HepG2 (cell line): ENCODE measurements around the gene L3MBTL4. TPM values are rescaled to one million over a fixed set of nuclear protein-coding genes. Genes with fewer than 3 reads are reported as not detected.

ENCODE experiments used
- ATAC-seq: fragments of 200-7000 bp; cut with Tn5 transposase; 3 replicates; pipeline ENCODE4 v1.9.1; 2020; ENCODE audit warnings: mild to moderate bottlenecking, moderate library complexity
- BruUV-seq: library from RNA; stranded (reverse); fragments of 400-500 nt; replicated peaks from 2 replicates; lab custom pipeline; 2021; lab: Mats Ljungman, UMichigan
- CTCF ChIA-PET: fragments of 300-600 bp; formaldehyde crosslinking; extraction: SDS; loops from one replicate; lab custom pipeline; 2021; ENCODE audit warnings: low total read pairs, inconsistent platforms, low intra/inter-chr PET ratio; lab: Yijun Ruan, JAX
- POLR2A ChIA-PET: fragments of 350-600 bp; sonication (Branson Sonifier 250); formaldehyde crosslinking; loops from one replicate; lab custom pipeline; 2020; ENCODE audit warnings: antibody characterized with exemption, inconsistent platforms; lab: Yijun Ruan, JAX
- DNase-seq: peaks from one replicate; pipeline ENCODE4 v3.0.0-alpha.2; 2015; ENCODE audit warnings: low spot score
- FAIRE-seq: peaks from 3 replicates; lab custom pipeline; 2011; peaks lifted over from hg19 to GRCh38; lab: Jason Lieb, UNC
- H2AFZ ChIP-seq: one replicate; pipeline ENCODE4 v1.6.1; 2011; ENCODE audit warnings: low read length, inconsistent platforms
- H3K27ac ChIP-seq: fragments of 300-600 bp; 3 replicates; pipeline ENCODE4 v1.8.0; 2011; ENCODE audit warnings: mixed run types, mild to moderate bottlenecking, mixed read lengths, low read length, inconsistent platforms; ENCODE audit not compliant: insufficient read depth; ENCODE audit errors: extremely low read length
- H3K27me3 ChIP-seq, 2 experiments: fragments of 200-600 bp in 1 of 2; 2 replicates in 1 of 2; 3 replicates in 1 of 2; pipeline versions ENCODE4 v1.6.0 to v1.8.0; 2011; ENCODE audit warnings: low read length in 2 of 2, mild to moderate bottlenecking in 2 of 2, moderate library complexity in 2 of 2, inconsistent platforms in 1 of 2; ENCODE audit not compliant: insufficient read depth in 2 of 2, control insufficient read depth in 1 of 2
- H3K36me3 ChIP-seq, 2 experiments: fragments of 200-600 bp in 1 of 2; replicated peaks in 1 of 2; 2 replicates in 1 of 2; 3 replicates in 1 of 2; pipeline versions ENCODE4 v1.5.1 to v1.8.0; 2011; ENCODE audit warnings: low read length in 2 of 2, inconsistent platforms in 1 of 2; ENCODE audit not compliant: insufficient read depth in 2 of 2, control insufficient read depth in 1 of 2
- H3K4me1 ChIP-seq: 2 replicates; pipeline ENCODE4 v1.5.1; 2012; ENCODE audit warnings: low read length, inconsistent platforms; ENCODE audit not compliant: insufficient read depth
- H3K4me2 ChIP-seq: 2 replicates; pipeline ENCODE4 v1.6.0; 2011; ENCODE audit warnings: low read depth, low read length, inconsistent platforms
- H3K4me3 ChIP-seq, 3 experiments: fragments of 200-600 bp in 1 of 3; sonication (generic), shearing (Covaris generic) in 1 of 3; replicated peaks in 1 of 3; 2 replicates each; pipeline ENCODE4 v1.5.1; 2011 to 2016; ENCODE audit warnings: low read length in 3 of 3, inconsistent platforms in 2 of 3, low read depth in 2 of 3, mild to moderate bottlenecking in 2 of 3, control low read depth in 1 of 3, mixed read lengths in 1 of 3; ENCODE audit not compliant: insufficient read depth in 1 of 3
- H3K79me2 ChIP-seq: one replicate; pipeline ENCODE4 v1.6.1; 2011; ENCODE audit warnings: low read length, inconsistent platforms; ENCODE audit not compliant: insufficient read depth
- H3K9ac ChIP-seq: 2 replicates; pipeline ENCODE4 v1.6.0; 2011; ENCODE audit warnings: mild to moderate bottlenecking, low read depth, low read length, inconsistent platforms; ENCODE audit not compliant: insufficient read depth
- H3K9me3 ChIP-seq: 2 replicates; pipeline ENCODE4 v1.5.1; 2012; ENCODE audit warnings: mild to moderate bottlenecking, low read length
- H4K20me1 ChIP-seq: 2 replicates; pipeline ENCODE4 v1.6.0; 2011; ENCODE audit warnings: inconsistent platforms, mild to moderate bottlenecking, low read length, moderate library complexity; ENCODE audit not compliant: insufficient read depth
- SMC3 ChIP-seq: IDR thresholded peaks from 2 replicates; pipeline ENCODE4 v1.6.1; 2011; ENCODE audit warnings: low read length, improper control_type of control experiment
- ZNF263 ChIP-seq: sonication (generic); formaldehyde crosslinking; IDR thresholded peaks from 2 replicates; pipeline ENCODE4 v1.4.0; 2020; ENCODE audit warnings: missing genetic modification reagents
- ZNF597 ChIP-seq: sonication (generic); formaldehyde crosslinking; IDR thresholded peaks from 2 replicates; pipeline ENCODE4 v1.5.0; 2020; ENCODE audit warnings: missing genetic modification reagents
- ZNF646 ChIP-seq: sonication (generic); formaldehyde crosslinking; IDR thresholded peaks from 2 replicates; pipeline ENCODE4 v1.9.0; 2021; ENCODE audit warnings: mild to moderate bottlenecking, missing genetic modification reagents
- WGBS: methylation state at CpG from one replicate; pipeline ENCODE4 v1.1.6; 2017; ENCODE audit warnings: low lambda C conversion rate; 5-methylcytosine and 5-hydroxymethylcytosine counted together
- in situ Hi-C: cut with HindIII; loops from 2 replicates; pipeline ENCODE4 v1.10.0; 2017; ENCODE audit warnings: low pct_unique_long_range_greater_than_20kb; ENCODE audit not compliant: extremely low pct_ligation_motif_present
- intact Hi-C: fragments of 100-400 bp; cut with micrococcal nuclease; formaldehyde crosslinking; loops from one replicate; pipeline ENCODE4 v1.10.0; 2022; ENCODE audit not compliant: unreplicated experiment
- polyA plus RNA-seq, 8 experiments: library from polyadenylated mRNA; depleted of rRNA in 3 of 8; stranded (reverse) in 7 of 8; unstranded in 1 of 8; fragments of >200 nt; fragmentation: Illumina TruSeq in 4 of 8; extraction: Trizol in 4 of 8; gene quantifications; 2 replicates each; pipeline versions ENCODE4 v1.2.1 to v1.2.3, GENCODE V29; 2011 to 2016; ENCODE audit warnings: low read depth in 4 of 8, missing spikeins in 1 of 8, mixed read lengths in 1 of 8; ENCODE audit not compliant: insufficient read depth in 1 of 8
- total RNA-seq, 5 experiments: library from RNA; depleted of rRNA; stranded (reverse); fragments of >200 nt; fragmentation: Illumina TruSeq; extraction: Trizol; gene quantifications; 2 replicates each; pipeline ENCODE4 v1.2.3, GENCODE V29; 2016; ENCODE audit warnings: low read depth in 1 of 5

Gene L3MBTL4
- total and polyA plus RNA-seq, 2 of the 13 experiments (the other 11 are each of a cell fraction or from before 2014, with no cell fraction given) = 10.8 to 13.3 TPM

DNA sequence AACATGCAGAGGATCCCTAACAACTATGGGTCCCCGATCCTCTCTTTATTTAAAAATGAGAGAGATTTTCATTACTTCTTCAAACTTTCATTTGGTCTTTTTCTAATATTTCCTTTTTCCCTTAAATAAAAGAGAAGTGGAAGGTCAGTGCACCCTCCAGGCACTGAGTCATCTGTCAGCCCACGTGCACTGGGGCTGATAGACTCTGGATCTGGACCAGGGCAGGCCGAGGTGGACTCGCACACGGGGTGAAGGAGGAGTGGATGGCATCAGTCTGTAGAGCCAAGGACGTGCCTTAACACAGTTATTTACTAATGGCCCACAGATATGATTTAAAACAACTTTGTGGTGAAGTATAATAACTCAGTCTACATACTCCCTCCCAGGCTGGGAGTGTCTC lies 305.0 kb downstream of the L3MBTL4 start:
- ATAC-seq (no peak), FAIRE-seq (no peak), DNase-seq (no peak)
- ChIA-PET POLR2A (no interaction called here), CTCF (no interaction called here)
- Histone ChIP-seq H3K79me2 (no peaks in the 10 kb centered on the region), H3K4me1 (no peaks in the 10 kb centered on the region), H3K9ac (no peak overlapping the region), H3K4me2 (no peak overlapping the region), H3K9me3 (no peaks in the 10 kb centered on the region), H3K27ac (no peak overlapping the region), H4K20me1 (no peaks in the 10 kb centered on the region), H3K36me3 (peaks cover 0 to 2% of the 10 kb centered on the region in 2 experiments; a peak in 2 of 5 replicates), H3K27me3 (no peaks in the 10 kb centered on the region), H2AFZ (no peak overlapping the region), H3K4me3 (no peak overlapping the region)
- no TSS peak for BruUV-seq
- intact Hi-C loops (no loop called here), in situ Hi-C loops (no loop called here)
- WGBS = 87% methylated on average over 6 of the region's 6 CpGs
- TF ChIP-seq ZNF263 (CRISPR knock-in tag) = no peak
- TF ChIP-seq SMC3 = no peak
- TF ChIP-seq ZNF646 = no peak
- no peak for TF ChIP-seq ZNF597 (CRISPR knock-in tag)
